T follicular helper cell (primary cell): ENCODE data around the gene ADORA1.

Experiments used
- DNase-seq: peaks from one replicate; pipeline ENCODE4 v3.0.0-alpha.2; 2020; ENCODE audit warnings: low read depth

Gene ADORA1

DNA sequence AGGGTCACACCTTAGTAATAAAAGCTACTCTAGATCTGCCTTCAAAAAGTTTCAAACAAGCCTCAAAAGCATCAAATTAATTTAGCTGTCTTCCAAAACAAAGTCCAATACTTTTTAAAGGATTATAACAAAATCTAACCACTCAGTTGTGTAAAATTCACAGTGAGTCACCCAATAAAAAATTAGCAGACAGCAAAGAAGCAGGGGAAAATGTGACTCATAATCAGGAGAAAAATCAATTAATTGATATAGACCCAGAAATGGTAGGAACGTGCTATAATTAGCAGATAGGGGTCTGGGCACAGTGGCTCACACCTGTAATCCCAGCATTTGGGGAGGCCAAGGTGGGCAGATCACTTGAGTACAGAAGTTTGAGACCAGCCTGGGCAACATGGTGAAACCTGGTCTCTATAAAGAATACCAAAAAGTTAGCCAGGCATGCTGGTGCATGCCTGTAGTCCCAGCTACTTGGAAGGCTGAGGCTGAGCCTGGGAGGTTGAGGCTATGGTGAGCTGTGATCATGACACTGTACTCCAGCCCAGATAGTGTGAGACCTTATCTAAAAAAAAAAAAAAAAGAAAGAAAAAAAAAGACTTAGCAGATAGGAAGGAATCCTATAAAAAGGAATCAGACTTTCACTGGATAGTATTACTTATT is 33.6 kb upstream of the ADORA1 start:
- DNase-seq, result no peak

DNA sequence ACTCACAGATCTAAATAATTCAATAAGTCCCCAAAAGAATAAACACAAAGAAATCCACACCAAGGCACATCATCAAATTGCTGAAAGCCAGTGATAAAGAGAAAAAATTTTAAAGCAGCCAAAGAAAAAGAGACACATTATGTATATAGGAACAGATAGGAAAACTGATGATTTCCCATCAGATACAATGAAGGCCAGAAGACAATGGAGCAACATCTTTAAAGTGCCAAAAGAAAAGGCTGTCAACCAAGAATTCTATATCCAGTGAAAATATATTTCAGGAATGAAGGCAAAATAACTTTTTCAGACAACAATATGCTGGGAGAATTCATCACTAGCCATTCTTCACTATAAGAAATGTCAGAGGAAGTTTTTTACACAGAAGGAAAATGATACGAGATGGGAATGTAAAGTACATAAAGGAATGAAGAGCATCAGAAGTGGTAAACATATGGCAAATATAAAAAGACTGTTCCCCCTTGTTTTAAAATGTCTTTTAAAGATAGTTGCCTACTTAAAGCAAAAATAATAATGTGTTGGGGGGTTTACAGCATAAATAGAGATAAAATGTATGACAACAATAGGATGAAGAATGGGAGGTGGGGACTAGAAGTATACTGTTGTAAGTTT is 32.4 kb upstream of the ADORA1 start:
- no peak for DNase-seq

- no peak for DNase-seq
Measured at GRCh38 chr1:203096566-203096965, 31.0 kb upstream of the ADORA1 start.

DNA sequence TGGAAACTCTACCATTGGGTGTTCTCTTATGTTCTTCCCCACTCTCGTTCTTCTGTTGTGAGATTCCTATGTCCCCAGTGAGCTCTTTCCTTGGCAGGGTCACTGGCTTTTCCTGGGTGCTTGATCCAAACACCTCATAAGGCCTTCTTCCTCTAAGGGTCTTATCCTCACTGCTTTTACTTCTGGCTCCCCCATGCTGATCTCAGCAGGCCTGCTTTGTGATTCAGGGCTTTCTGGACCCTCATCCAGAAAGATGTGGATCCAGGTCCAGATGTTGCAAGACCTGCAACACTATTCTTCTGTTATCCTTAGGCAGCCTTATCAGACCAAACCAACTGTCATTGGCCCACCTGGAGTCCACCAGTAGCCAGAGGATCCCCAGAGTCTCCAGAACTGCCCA is 30.5 kb upstream of the ADORA1 start:
- no peak for DNase-seq

- no peak for DNase-seq
Measured at GRCh38 chr1:203098445-203098844, 29.1 kb upstream of the ADORA1 start.

DNA sequence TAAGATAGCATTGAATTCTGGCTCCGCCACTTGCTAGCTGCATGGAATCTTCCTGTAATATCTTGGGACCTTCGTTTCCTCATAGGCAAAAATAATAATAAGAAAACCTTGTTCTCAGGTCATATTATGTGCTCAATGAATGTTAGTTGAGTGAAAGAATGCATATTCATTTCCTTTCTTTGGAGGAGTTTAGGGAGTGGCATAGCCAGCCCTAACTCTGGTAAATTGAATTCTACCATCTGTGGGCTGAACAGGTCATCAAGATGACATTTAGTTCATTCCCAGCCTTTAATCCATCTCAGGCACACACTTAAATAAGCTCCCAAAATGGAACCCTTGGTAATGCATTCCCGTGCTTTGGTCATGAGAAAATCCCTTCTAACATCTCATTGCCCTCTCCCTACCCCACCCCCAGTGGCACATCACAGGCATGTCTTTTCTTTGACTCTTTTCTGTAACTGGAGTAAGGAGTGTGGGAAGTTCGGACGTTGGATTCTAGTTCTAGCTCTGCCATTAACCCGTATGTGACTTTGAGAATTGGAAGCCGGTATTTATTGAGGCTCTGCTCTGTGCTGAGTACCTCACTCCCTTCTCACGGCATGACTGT is 28.5 kb upstream of the ADORA1 start:
- no peak for DNase-seq

- DNase-seq, result no peak
Measured at GRCh38 chr1:203099805-203100515, 27.6 kb upstream of the ADORA1 start.

- no peak for DNase-seq
Measured at GRCh38 chr1:203100516-203100869, 27.0 kb upstream of the ADORA1 start.

DNA sequence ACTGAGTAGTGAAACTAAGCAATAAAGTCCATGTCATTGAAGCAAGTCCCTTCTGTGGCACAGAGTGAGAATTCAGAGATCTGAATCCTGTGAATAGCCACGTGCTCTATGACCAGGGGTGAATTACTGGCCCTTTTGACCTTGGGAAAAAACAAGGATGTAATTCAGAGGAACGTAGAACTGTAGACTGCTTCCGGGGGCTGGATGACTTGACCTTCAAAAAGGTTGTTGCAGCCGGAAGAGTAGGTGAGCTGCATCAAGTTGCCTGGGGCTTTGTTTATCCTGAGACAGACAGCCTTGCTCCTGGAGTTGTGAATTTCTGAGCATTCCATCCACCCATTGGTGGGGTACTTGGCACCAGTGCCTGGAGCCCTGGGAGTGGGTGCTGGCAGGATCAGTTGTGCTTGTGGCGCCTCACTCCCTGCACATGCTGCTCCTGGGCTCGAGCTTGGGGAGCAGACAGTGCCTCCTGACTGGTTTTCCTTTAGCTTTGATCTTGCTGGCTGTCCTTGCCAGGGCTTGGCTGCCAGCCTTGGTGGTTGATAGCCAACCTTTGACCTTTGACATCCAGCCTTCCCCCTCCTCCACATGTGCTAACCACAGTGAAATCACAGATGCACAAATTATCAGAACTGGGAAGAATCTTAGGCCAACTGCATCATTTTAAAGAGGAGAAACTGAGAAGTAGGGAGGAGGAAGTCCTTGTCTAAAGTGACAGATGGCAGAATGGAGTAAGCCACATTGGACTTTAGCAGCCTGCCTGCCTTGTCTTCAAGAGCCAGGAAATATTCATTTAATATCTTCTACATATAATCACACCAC is 25.5 kb upstream of the ADORA1 start:
- DNase-seq, result no peak

- DNase-seq, result no peak
Measured at GRCh38 chr1:203103216-203103615, 24.3 kb upstream of the ADORA1 start.

DNA sequence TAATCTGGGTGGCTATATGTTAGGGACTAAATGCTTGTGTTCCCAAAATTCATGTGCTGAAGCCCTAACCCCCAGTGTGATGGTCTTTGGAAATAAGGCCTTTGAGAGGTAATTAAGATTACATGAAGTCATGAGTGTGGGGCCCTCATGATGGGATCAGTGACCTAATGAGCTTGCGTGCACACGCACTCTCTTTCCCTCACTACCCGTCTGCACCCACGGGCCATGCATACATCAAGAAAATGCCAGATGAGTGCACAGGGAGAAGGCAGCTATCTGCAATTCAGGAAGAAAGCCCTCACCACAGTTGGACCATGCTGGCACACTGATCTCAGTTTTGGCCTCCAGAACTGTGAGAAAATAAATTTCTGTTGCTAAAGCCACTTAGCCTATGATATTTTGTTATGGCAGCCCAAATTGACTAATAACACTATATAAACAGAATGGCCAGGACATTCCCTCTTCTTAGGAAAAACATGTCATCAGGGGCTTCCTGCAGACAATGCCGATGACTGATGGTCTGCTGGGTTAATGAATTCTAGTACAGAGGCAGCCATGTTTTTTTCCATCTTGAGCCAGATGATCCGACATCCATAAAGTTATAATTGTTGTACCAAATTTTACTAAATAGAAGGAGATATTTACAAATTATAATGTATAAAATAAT is 23.6 kb upstream of the ADORA1 start:
- DNase-seq, result no peak

DNA sequence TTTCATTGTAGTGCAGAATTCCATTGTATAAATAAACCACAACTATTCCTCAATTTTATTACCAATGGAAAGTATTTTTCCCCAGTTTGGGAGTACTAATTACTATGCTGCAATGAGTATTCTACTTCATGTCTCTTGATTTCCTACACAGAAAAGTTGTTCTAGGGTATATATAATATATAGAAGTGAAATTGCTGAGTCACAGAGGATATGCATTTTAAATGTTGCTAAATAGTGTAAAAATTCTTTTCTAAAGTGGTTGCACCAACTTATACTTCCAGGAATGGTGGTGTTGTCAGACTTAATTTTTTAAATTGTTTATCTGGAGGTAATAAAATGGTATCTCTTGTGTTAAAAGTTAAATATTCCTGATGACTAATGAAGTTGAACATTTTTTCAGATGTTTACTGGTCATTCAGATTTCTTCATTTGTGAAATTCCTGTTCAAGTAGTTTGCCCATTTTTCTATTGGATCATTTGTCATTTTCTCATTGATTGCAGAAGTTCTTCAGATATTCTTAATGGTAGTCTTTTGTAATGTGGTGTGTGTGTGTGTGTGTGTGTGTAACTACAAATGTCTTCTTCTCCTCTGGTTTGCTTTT is 22.6 kb upstream of the ADORA1 start:
- DNase-seq, result no peak

DNA sequence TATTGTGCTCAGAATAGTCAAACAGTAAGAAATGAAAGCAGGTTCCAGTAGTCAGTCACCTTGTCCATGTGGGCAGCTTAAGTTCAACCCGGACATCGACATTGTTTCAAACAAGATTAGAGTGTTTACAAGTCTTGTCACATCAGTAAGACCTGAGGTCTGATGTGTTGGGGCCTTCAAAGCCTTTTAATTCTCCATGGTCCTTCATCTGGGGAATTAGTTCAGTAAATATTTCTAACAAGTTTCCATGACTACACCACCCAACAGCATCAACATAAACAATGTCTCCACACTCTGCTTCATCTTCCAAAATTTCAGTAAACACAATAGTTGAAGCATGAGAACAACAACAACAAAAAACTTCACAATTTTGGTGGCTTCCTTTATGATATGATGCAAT is 15.1 kb upstream of the ADORA1 start:
- no peak for DNase-seq

DNA sequence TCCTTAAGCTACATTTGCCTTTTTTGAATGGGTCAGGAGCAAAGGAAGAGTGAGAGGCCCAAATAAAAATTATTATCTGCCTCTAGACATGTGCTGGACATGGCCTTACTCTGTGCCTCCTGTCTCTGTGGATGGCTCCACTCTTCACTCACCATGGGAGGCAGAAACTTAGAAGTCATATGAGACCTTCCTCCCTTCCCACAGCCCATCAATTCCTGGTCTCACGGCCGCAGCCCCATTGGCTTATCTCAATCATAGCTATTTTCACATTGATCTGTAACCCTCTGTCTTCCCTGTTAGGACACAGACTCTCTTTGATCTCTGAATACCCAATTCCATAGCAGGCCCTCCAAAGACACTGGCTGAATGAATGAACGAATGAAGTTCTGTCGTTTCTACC is 14.2 kb upstream of the ADORA1 start:
- no peak for DNase-seq

GRCh38 chr1:203114202-203114601 is 13.3 kb upstream of the ADORA1 start:
- no peak for DNase-seq

DNA sequence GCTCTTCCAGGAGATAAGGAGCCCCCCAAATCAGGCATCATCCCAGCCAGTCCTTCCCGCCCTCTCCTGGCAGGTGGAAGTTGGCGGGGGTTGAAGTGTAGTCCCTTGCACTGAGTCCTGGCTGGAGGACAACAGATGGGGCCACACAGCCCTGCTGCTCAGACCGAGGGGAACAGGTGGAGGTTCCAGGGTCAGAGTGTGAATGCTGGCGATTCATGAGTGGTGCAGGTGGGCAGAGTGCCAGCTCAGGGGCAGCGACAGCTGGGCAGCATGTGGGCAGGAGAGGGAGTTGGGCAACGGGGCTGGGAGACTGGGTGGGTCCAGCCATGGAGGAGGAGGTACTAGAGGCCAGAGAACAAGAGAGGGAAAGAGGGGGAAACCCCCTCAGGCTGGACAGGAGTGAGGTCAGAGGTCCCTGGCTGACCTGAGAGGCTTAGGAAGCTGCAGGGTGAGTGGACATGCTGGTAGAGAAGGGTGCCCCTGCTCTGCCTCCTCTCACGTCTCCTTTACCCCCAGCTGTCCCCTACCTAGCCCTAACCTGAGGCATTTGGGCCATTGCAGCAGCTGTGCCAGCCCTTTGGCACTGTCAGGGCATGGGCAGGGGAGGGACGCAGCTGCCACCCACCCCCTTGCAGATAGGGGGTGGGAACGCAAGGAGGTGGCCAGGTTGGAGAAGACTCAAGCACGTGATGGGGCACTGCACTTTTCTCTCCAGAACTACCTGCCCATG is 11.3 kb upstream of the ADORA1 start:
- DNase-seq, result no peak

DNA sequence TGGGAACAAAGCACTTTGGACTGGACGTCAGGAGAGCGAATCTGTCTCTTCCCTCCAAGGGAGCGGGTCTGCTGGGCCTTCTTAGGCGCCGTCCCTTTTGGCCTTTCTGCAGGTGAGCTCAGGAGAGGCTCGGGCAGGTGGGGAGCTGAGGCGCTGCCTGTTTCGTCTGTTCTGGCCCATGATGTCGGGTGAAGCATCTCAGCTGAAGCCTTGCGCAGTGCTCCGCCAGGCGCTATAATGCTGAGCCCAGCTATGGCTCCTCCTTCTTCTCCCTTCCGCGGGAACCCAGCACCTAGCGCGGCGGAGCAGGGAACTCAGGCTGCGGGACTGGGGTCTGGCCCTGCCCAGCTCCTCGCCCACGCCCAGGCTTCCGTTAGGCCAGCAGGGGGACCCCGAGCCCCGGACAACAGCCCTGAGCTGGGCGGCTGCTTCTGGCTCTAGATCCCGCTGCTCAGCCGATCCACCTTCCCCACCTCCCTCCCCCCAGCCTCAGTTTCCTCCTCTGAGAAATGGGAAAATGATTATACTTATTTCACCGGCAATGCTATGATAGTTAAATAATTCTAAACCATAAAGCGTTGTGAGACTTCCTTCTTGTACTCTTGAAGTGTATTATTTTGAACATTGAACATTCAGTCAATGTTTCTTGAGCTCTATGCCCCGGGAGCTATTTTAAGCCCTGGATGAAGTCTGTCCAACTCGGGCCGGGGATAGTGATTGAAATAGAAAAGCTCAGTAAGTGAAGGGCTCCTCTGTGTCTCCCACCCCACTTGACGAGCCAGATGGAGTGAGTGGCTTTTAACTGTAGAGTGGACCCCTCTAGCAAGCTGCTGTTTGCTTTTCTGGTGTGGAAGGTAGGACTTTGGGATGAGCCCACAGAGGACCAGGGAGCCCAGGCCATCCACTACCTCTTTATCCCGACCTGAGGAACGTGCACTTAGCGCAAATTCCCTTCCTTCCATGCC is 9.6 kb upstream of the ADORA1 start:
- no peak for DNase-seq

- no peak for DNase-seq
Measured at GRCh38 chr1:203120325-203121153, 7.0 kb upstream of the ADORA1 start.
